ENCODE results near the gene GCNA. TPM values are rescaled to one million over a fixed set of nuclear protein-coding genes. Genes with fewer than 3 reads are reported as not detected.
"Not testable (repeated sequence)": the region's sequence is repeated elsewhere in the genome, so short reads cannot be mapped to it uniquely, and the experiment has no call there.

The GCNA gene
- total and polyA plus RNA-seq, 8 donors, result 0.64 to 3.2 (median 2.3) TPM

GRCh38 chrX:71607488-71607887 is 29.3 kb downstream of the GCNA start:
- H3K4me3 ChIP-seq, result no peak overlapping the region
- no peaks in the 10 kb centered on the region for H3K9me3 ChIP-seq
- DNase-seq (no peak), ATAC-seq (no peak)
- intact Hi-C loops (cut with DNase I), result no loop called here
- H3K27ac ChIP-seq, result no peak overlapping the region
- peaks cover 0 to 69% of the 10 kb centered on the region in 2 donors for H3K36me3 ChIP-seq
- no peaks in the 10 kb centered on the region for H3K4me1 ChIP-seq
- H3K27me3 ChIP-seq, result no peaks in the 10 kb centered on the region
- TF ChIP-seq, protein P1, sequence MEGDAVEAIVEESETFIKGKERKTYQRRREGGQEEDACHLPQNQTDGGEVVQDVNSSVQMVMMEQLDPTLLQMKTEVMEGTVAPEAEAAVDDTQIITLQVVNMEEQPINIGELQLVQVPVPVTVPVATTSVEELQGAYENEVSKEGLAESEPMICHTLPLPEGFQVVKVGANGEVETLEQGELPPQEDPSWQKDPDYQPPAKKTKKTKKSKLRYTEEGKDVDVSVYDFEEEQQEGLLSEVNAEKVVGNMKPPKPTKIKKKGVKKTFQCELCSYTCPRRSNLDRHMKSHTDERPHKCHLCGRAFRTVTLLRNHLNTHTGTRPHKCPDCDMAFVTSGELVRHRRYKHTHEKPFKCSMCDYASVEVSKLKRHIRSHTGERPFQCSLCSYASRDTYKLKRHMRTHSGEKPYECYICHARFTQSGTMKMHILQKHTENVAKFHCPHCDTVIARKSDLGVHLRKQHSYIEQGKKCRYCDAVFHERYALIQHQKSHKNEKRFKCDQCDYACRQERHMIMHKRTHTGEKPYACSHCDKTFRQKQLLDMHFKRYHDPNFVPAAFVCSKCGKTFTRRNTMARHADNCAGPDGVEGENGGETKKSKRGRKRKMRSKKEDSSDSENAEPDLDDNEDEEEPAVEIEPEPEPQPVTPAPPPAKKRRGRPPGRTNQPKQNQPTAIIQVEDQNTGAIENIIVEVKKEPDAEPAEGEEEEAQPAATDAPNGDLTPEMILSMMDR (IDR thresholded peaks at IDR 0.05), result no peak

DNA sequence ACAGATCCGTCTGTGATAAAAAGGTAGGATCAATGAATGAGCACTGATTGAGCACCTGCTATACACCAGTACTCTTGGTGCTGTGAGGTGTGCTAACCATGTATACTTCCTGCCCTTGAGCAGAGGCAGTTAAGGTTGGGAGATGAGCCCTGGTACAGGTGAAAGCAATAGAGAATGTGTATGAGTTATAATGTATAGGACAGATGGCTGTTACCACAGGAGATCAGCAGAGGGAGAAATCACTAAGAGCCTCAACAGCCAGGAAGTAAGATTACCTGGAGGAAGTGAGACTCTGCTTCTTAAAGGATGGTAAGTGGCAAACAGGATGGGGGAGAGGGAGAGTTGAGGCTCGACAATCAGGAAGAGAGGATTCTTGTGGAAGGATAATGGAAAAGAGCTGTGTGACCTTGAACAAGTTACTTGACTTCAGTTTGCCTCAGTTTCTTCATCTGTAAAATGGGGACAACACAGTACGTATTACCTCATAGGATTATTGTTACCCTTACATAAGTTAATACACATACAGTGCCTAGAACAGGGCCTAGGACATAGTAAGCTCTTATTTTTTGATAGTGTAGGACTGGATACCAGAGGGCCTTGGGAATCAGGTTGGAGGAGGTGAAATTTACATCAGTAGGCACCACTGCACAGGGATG is 31.0 kb downstream of the GCNA start:
- Histone ChIP-seq H3K9me3 (no peaks in the 10 kb centered on the region), H3K27me3 (no peaks in the 10 kb centered on the region), H3K27ac (no peak overlapping the region), H3K4me1 (no peaks in the 10 kb centered on the region), H3K4me3 (no peak overlapping the region), H3K36me3 (peaks cover 0 to 73% of the 10 kb centered on the region in 2 donors)
- DNase-seq, result no peak
- ATAC-seq, result no peak
- TF ChIP-seq, protein P1 (IDR thresholded peaks at IDR 0.05), result no peak
- intact Hi-C loops (cut with DNase I), result no loop called here

- DNase-seq; H3K27me3 ChIP-seq; H3K9me3 ChIP-seq; intact Hi-C loops (cut with DNase I); H3K4me3 ChIP-seq; ATAC-seq; H3K4me1 ChIP-seq; H3K27ac ChIP-seq: not testable (repeated sequence)
- peaks cover 0 to 53% of the 10 kb centered on the region in 2 donors for H3K36me3 ChIP-seq
These were observed 33.5 kb downstream of the GCNA start for GRCh38 chrX:71611736-71612135.

GRCh38 chrX:71612256-71612655 is 34.0 kb downstream of the GCNA start:
- intact Hi-C loops (cut with DNase I), result no loop called here
- peaks cover 0 to 53% of the 10 kb centered on the region in 2 donors for H3K36me3 ChIP-seq
- TF ChIP-seq, protein P1 (IDR thresholded peaks at IDR 0.05), result no peak
- no peaks in the 10 kb centered on the region for H3K4me1 ChIP-seq
- H3K9me3 ChIP-seq, result no peaks in the 10 kb centered on the region
- H3K4me3 ChIP-seq, result no peak overlapping the region
- no peak for DNase-seq
- no peaks in the 10 kb centered on the region for H3K27me3 ChIP-seq
- no peak overlapping the region for H3K27ac ChIP-seq
- no peak for ATAC-seq

DNA sequence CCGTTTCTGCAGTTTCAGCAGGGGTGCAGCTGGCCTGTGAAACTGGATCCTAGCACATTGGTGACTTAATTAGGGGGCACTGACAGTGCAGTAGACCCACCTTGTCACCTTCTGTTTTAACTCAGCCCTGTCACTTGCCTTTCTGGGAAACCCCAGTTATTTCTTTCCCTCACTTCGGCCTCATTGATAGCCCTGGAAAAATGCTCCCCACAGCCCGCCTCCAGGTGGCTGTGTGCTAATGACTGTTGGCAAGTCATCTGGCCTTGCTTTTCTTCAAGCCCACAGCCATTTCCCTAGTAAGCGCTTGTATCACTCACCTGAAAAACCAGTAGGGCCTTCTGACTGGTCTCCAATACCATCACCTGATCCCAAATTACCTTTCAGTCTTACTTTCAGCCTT is 36.8 kb downstream of the GCNA start:
- H3K9me3 ChIP-seq, result no peaks in the 10 kb centered on the region
- H3K27ac ChIP-seq, result no peak overlapping the region
- no peak overlapping the region for H3K4me3 ChIP-seq
- peaks cover 0 to 36% of the 10 kb centered on the region in 2 donors for H3K36me3 ChIP-seq
- H3K27me3 ChIP-seq, result no peaks in the 10 kb centered on the region
- ATAC-seq (no peak), DNase-seq (no peak)
- TF ChIP-seq, protein P1 (IDR thresholded peaks at IDR 0.05), result no peak
- intact Hi-C loops (cut with DNase I), result no loop called here
- no peaks in the 10 kb centered on the region for H3K4me1 ChIP-seq

GRCh38 chrX:71615954-71616353 is 37.7 kb downstream of the GCNA start:
- peaks cover 0 to 28% of the 10 kb centered on the region in 2 donors for H3K36me3 ChIP-seq
- no peak for ATAC-seq

More at GRCh38 chrX:71615954-71616353, 37.7 kb downstream of the GCNA start:
- no peak overlapping the region for H3K27ac ChIP-seq
- H3K4me1 ChIP-seq, result no peaks in the 10 kb centered on the region
- no peaks in the 10 kb centered on the region for H3K27me3 ChIP-seq
- intact Hi-C loops (cut with DNase I), result no loop called here
- TF ChIP-seq, protein P1 (IDR thresholded peaks at IDR 0.05), result no peak
- H3K9me3 ChIP-seq, result no peaks in the 10 kb centered on the region
- no peak for DNase-seq
- H3K4me3 ChIP-seq, result no peak overlapping the region

Data from left lung (tissue), 10 donors.